Midbrain (tissue), 1 donor: ENCODE results near the gene ZFYVE28.
A peak's percentile ranks its signal among the peaks of the same experiment; 100 is the strongest.
"Not testable (repeated sequence)": the region's sequence is repeated elsewhere in the genome, so short reads cannot be mapped to it uniquely, and the experiment has no call there.

Experiments used
- DNase-seq: peaks from one replicate; lab custom pipeline; 2025; lab: John Stamatoyannopoulos, UW

ZFYVE28 gene

GRCh38 chr4:2248821-2249261 lies 169.6 kb downstream of the ZFYVE28 start:
- DNase-seq, result no peak

DNA sequence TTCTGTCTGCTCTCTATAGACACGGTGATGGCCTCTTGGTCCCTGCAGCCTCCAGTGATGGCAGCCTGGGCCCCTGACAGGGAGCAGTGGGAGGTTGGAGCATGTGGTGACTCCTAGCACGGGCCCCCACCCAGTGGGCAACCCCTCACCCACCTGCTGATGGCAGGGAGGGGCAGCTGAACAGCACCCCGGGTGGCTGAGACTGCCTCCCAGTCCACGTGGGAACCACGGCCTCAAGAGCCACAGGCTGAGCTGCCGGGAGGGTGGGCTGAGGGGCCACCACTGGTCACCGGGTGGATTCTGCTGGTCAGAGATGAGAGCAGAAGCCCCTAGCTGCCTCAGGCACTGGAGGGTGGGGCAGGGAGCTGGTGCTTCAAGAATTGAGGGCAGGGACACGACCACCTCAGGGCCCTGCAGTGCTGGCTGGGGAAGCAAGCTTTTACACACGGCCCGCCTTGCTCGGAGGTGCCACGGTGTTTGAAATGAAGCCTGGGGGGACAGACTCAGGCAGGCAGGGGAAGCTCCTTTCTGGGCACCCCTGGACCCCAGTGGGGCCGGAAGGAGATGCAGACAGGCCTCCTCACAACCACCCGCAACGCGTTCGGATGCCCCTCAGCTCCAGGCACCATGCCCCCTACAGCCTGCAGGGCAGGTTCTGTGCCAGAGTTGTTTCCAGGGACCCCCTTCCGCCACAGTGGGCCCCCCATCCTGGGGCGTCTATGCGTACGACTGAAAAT lies 170.2 kb downstream of the ZFYVE28 start:
- no peak for DNase-seq

DNA sequence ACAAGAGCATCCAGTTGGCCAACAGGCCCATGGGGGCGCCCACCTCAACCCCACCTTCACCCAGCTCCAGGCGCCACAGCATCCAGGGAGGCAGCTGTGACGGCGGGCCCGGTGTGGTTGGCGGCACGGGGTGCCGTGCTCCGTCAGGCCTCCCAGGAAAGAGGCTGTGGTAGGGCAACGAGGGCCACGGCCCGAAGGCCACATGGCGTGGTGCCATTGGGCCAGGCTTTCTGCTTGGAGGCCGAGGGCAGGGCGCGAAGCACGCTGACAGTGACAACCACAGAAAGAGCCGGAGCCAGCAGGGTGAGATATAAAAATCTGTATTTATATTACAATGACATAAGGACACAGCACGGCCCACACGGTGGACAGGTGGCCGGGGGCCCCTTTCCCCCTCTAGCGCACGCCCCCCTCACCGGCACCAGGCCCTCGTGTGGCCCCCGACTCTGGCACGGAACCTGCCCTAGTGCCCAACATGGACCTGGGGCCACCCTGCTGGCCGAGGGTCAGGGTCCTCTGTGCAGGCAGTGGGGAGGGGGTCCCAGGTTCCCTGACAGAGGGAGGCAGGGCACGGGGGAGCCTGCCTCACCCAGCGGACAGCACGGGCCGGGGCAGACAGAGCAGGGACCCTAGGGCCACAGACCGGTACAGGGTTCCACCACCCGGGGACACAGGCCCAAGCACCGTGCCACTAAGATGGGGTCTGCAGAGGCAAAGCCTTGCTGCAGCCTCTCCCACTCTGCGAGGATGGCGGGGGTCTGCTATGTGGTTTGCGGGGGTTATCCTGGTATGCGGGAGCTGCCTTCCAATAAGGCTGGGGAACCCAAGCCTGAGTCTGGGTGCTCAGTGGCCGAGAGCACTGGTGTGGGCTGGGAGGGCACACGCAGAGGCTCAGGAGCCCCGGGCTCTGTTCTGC lies 171.1 kb downstream of the ZFYVE28 start:
- DNase-seq, result no peak

DNA sequence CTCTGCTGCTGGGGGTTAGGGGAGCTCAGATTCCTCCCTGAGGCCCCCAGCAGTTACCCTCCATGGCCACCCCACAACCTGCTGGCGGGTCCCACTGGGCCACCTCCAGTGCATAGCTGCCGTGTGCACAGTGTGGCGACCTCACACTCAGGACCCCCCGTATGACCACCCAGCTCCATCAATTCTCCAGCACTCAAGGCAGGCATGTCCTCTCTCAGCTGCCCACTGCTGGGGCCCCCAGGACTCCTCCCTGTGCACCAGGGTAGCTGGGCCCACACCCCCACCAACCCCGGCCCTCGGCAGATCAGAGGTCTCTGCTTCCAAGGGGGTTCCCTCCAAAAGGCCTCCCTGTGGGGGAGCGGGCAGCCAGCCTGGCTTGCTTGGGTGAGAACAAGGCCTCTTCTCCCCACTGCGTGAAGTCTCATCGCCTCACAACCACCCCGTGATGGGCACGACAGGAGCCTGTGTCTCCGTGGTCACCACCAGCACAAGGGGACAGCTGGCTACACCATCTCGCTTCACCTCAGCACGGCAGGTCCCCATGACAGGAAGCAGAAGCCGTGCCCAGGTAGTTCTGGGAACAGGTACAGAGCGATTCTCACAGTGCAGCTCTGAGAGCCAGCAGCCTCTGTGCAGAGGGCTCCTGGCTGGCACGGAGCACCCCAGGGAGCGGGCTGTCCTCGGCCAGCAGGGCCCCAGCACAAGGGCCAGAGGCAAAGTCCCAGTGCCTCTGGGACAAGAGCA lies 171.9 kb downstream of the ZFYVE28 start:
- DNase-seq, result no peak

DNA sequence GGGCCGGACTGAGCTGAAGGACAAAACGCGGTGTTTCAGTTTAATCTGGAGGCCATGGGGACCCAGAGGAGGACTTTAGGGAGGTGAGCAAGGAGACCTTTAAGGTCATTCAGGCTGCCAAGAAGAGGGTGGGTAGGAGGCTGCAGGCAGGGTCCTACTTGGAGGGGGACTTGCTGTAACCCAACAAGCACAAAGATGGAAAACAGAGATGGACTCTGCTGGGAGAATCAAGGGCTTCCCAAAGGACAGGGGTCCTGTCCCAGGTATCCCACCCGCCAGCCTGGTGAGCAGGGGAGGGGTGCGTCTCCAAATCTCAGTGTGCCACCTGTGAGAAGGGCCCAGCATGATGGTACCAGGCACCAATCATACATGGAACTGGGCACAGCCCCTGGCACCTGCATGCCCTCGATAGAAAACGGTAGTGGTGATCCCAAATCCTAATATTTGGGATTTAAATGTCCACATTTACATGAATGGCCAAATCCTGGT lies 172.6 kb downstream of the ZFYVE28 start:
- DNase-seq, result no peak

- DNase-seq, result no peak
Measured at GRCh38 chr4:2245057-2245786, 173.2 kb downstream of the ZFYVE28 start.

GRCh38 chr4:2243681-2244380 lies 174.6 kb downstream of the ZFYVE28 start:
- peak; percentile 46 for DNase-seq

DNA sequence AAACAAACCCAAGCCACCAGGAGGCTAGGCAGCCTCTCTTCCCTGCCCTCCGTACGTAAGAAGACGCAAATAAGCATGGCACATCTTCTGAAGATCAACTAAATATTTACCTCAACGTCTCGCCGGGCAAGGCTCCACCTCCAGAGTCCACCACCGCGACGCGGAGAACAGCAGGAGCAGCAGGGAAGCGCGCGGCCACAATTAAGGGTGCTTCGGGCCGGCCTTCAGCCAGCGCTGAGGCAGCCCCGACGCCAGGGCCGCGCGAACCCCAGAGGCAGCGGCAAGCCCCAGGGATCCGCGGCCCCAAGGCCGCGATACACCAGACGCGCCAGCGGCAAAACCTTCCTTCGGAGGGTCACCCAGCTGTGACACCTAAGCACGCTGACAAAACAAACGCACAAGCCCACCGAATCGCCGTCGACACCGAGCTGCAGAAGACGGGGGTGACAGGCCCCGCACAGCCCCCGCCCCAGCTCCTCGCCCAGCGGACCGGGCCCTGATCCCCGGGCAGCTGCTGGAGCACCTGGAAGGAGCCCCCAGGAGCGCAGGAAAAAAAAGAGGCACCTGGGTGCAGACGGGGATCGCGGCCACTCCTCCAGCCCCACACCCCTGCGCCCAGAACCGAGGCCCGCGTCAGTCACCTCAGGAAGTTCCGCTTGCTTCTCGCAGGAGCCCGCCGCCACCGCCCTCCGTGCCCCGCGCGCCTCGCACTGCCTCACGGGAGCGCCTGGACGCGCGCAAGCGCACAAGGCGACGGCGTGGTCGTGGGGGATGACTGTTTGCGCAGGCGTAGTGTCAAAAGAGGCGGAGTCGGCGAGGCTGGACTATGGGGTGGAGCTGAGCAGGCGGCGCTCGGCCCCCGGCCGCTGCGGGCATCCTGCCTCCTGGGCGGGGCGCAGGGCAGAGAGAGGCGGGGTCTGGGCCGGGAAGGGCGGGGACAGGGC lies 176.8 kb downstream of the ZFYVE28 start, which contains the start of the genes HAUS3 and POLN:
TSS of gene HAUS3 (minus strand) at position 712 of the 944 bp plus-strand sequence. CDS start 1,175 bp downstream, outside the sequence.
TSS of gene POLN (minus strand) at position 712 of the 944 bp plus-strand sequence. CDS start 12,890 bp downstream, outside the sequence.
- peak; percentile 98 for DNase-seq

DNA sequence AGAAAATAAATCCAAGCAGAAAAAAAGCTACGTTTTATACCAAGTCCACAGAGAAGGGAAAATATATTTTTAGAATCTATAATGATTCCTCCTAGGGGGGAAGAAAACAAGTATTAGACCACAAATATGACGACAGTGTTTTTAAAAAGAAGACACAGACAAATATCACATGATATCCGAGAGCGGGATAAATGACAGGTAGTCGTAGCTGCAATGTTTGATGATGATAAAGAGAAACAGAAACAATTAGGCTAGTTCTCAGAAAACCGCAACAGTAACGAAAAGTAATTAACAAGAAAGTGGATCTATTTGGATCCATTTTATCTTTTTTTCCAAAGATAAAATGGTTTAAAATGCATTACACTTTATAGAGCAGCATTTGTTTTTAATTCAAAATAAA lies 177.4 kb downstream of the ZFYVE28 start:
- DNase-seq, result no peak

DNA sequence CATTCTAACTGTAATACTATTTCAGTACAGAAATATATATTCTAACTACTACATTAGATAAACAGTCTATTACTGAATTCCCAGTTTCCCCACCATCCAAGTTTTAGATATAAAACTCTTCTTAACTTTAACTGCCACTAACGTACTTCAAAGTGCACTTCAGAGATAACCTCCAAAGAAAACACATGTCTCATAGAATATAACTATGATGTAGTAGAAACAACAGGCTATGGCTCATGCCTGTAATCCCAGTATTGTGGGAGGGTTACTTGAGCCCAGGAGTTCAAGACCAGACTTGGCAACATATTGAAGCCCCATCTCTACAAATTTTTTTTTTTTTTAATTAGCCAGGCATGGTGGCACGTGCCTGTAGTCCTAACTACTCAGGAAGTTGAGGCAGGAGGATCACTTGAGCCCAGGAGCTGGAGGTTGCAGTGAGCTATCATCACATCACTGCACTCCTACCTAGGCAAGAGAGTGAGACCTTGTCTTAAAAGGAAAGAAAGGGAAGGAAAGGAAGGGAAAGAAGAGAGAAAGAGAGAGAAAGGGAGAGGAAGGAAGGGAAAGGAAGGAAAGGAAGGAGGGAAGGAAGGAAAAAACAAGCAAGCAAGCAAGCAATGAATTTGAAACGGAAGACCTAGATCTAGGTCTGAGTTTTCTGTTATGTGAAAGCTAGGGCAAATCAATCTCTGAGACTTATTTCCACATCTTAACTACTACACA lies 181.3 kb downstream of the ZFYVE28 start:
- DNase-seq, result no peak

DNA sequence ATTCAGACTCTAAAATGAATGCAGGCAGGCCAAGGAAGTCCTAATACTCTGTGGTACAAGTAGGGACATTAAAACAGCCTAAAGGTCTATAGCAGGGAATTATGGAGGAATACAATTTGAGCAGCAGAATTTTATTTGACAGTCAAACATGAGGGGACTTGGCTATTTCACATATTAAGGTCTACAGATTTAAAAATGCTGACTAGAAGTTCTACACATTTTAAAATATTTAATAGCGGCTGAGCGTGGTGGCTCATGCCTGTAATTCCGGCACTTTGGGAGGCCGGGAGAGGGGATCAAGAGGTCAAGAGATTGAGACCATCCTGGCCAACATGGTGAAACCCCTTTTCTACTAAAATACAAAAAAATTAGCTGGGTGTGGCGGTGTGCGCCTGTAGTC lies 187.4 kb downstream of the ZFYVE28 start:
- DNase-seq, result no peak

DNA sequence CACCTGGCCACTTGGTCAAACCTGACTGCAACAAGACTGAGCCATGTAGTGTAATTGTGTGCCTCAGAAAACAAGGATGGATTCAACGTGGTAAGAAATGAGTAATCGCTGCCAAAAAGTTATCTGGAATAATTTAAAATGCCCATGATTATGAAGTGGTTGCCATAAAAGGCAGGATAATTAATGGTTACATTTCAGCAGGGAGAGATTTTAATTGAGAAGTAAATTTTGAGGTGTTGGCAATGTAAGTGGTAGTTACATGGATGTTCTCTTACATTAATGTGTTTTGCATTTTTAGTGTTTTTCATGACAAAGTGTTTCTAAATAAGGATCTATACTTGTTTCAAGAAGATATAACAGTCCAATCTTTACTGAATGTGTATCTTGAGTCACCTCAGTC lies 192.2 kb downstream of the ZFYVE28 start:
- DNase-seq, result no peak

DNA sequence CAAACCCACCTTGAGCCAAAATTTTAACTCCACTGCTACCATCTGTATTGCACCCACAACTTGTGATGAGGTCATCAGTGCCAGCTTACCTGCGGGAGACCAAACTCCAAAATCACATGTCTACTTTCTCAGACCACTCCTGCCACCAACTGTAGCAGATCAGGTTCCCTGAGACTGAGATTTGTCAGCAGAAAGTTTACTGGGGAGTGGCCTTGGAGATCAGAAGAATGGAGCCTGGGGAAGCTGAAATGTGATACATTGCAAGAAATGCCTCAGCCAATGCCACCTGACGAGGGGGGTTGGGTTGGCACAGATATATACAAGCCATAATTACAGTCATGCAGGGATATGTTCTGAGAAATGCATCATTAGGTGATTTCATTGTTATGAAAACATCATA lies 195.6 kb downstream of the ZFYVE28 start:
- DNase-seq, result no peak

DNA sequence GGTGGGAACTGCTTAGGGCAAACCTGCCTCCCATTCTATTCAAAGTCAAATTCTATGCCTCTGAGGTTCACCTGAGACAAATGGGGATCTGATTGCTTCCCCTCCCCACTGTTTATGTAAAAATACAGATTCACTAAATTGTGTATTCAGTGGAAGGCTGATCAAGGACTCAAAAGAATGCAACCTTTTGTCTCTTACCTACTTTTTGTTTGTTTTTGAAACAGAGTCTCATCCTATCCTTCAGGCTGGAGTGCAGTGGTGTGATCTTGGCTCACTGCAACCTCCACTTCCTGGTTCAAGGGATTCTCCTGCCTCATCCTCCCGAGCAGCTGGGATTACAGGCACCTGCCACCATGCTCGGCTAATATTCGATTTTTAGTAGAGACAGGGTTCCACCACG lies 197.1 kb downstream of the ZFYVE28 start:
- DNase-seq, result not testable (repeated sequence)

DNA sequence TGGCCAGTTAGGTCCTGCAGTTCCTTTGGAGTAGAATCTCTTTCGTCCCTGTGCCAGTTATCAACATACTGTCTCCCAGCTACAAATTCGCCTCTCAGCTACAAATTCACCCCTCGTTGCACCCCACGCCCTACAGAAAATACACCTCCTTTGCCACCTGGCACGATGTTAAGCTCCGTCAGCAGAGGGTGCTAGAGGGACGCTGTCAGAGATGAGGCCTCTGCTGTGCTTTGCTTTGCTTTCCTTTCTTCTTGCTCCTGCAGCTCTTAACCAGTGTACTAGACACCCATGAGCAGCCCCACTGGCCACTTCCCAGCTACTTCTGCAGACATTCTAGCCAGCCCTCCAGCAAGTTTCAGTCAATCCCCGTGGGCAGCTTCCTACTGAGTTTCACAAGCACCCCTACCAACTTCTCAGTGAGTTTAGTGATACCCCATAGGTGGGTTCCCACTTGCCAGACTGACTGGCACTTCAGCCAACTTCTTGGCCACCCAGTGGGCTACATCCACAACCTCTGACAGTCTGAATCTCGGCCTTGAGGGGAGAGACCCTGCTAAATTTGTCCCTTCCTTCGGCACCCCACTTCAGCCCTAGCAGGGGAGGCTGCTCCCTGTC lies 198.3 kb downstream of the ZFYVE28 start:
- peak; percentile 62 for DNase-seq
